ENCODE results near the gene MRPS10.

MRPS10 gene

DNA sequence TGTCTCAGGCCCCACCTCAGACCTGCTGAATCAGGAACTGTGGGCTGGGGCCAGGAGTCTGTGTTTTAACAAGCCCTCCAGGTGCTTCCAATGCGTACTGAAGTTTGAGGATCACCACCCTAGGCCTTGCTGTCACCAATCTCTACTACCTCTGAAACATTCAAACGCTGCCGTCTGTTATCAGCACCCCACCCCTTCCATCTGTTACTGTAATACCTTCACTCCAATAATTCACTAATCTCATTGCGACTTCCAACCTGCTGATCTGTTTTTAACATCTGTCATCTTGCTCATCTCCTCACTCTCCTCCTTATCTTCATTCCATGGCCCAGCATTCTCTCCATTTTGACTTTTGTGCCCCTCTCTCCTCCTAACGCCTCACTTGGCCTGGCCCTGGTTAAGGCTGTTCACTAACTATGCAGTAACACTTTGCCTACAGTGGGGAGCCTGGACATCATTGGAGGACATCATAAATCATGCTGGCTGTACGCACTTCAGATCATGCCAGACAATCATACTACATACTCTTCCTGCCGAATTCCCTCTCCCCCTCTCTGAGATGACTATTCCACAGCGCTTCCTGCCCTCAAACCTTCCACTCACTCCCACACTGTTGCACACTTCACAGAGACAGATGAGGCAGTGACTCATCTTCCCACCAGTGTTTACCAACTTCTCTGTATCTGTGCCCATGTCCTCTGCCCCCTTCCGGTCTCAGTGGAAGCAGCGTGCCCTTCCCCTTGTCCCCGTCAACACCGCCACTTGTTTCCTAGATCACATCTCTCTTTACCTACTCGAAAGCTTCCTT is 19.9 kb downstream of the MRPS10 start:
- peak; percentile 26 for ATAC-seq
- TF ChIP-seq ARNTL (CRISPR knock-in tag; IDR thresholded peaks at IDR 0.05; ENCODE audit: borderline replicate concordance, low read depth), result no peak
- TF ChIP-seq ZFP3 (CRISPR knock-in tag; IDR thresholded peaks at IDR 0.05), result peak; percentile 25; the same call in 1 of the 2 replicates

DNA sequence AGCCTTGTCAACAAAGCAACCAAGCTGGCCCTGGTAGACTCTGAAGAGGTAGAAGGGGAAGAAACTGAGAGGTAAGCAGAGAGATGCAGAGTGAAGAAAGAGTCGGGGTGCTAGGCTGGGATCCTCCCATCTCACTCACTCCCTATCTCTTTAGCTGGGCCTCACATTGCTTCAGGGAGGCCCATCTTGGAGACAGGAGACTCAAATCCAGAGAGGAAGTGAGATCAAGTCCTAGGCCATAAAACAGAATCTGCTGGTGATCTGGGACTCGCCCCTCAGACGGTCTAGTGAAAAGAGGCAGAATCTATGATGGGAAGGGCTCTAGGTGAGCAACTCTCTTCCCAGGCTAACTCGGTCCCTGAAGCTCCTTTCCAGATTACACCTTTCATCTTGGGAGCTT is 22.2 kb downstream of the MRPS10 start:
- ATAC-seq, result no peak
- TF ChIP-seq, protein P1, sequence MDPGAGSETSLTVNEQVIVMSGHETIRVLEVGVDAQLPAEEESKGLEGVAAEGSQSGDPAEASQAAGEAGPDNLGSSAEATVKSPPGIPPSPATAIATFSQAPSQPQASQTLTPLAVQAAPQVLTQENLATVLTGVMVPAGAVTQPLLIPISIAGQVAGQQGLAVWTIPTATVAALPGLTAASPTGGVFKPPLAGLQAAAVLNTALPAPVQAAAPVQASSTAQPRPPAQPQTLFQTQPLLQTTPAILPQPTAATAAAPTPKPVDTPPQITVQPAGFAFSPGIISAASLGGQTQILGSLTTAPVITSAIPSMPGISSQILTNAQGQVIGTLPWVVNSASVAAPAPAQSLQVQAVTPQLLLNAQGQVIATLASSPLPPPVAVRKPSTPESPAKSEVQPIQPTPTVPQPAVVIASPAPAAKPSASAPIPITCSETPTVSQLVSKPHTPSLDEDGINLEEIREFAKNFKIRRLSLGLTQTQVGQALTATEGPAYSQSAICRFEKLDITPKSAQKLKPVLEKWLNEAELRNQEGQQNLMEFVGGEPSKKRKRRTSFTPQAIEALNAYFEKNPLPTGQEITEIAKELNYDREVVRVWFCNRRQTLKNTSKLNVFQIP (CRISPR knock-in tag; IDR thresholded peaks at IDR 0.05; ENCODE audit: borderline replicate concordance, low read depth), result no peak
- no peak for TF ChIP-seq ARNTL (CRISPR knock-in tag; IDR thresholded peaks at IDR 0.05; ENCODE audit: borderline replicate concordance, low read depth)
- TF ChIP-seq, protein P2, sequence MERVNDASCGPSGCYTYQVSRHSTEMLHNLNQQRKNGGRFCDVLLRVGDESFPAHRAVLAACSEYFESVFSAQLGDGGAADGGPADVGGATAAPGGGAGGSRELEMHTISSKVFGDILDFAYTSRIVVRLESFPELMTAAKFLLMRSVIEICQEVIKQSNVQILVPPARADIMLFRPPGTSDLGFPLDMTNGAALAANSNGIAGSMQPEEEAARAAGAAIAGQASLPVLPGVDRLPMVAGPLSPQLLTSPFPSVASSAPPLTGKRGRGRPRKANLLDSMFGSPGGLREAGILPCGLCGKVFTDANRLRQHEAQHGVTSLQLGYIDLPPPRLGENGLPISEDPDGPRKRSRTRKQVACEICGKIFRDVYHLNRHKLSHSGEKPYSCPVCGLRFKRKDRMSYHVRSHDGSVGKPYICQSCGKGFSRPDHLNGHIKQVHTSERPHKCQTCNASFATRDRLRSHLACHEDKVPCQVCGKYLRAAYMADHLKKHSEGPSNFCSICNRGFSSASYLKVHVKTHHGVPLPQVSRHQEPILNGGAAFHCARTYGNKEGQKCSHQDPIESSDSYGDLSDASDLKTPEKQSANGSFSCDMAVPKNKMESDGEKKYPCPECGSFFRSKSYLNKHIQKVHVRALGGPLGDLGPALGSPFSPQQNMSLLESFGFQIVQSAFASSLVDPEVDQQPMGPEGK (CRISPR knock-in tag; IDR thresholded peaks at IDR 0.05; ENCODE audit: borderline replicate concordance), result no peak
- TF ChIP-seq, protein P3, sequence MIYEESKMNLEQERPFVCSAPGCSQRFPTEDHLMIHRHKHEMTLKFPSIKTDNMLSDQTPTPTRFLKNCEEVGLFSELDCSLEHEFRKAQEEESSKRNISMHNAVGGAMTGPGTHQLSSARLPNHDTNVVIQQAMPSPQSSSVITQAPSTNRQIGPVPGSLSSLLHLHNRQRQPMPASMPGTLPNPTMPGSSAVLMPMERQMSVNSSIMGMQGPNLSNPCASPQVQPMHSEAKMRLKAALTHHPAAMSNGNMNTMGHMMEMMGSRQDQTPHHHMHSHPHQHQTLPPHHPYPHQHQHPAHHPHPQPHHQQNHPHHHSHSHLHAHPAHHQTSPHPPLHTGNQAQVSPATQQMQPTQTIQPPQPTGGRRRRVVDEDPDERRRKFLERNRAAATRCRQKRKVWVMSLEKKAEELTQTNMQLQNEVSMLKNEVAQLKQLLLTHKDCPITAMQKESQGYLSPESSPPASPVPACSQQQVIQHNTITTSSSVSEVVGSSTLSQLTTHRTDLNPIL (CRISPR knock-in tag; IDR thresholded peaks at IDR 0.05; ENCODE audit: low read depth), result no peak
- TF ChIP-seq ZFP30 (CRISPR knock-in tag; IDR thresholded peaks at IDR 0.05), result no peak
- TF ChIP-seq PPARA (CRISPR knock-in tag; IDR thresholded peaks at IDR 0.05; ENCODE audit: borderline replicate concordance), result no peak
- TF ChIP-seq ISL1 (CRISPR knock-in tag; IDR thresholded peaks at IDR 0.05), result no peak
- TF ChIP-seq BACH2 (CRISPR knock-in tag; IDR thresholded peaks at IDR 0.05; ENCODE audit: borderline replicate concordance), result no peak
- no peak for TF ChIP-seq TOX (CRISPR knock-in tag; IDR thresholded peaks at IDR 0.05; ENCODE audit: borderline replicate concordance)
- no peak for TF ChIP-seq ESRRG (CRISPR knock-in tag; IDR thresholded peaks at IDR 0.05)
- no peak for TF ChIP-seq ZNF70 (CRISPR knock-in tag; IDR thresholded peaks at IDR 0.05)
- TF ChIP-seq CSDC2 (CRISPR knock-in tag; IDR thresholded peaks at IDR 0.05), result no peak
- TF ChIP-seq SNAI2 (CRISPR knock-in tag; IDR thresholded peaks at IDR 0.05), result no peak
- no peak for TF ChIP-seq RARB (CRISPR knock-in tag; IDR thresholded peaks at IDR 0.05)
- TF ChIP-seq OSR1 (CRISPR knock-in tag; IDR thresholded peaks at IDR 0.05), result no peak
- TF ChIP-seq ZC3H10 (CRISPR knock-in tag; IDR thresholded peaks at IDR 0.05), result no peak
- no peak for TF ChIP-seq GLIS3 (CRISPR knock-in tag; IDR thresholded peaks at IDR 0.05)
- TF ChIP-seq, protein P4, sequence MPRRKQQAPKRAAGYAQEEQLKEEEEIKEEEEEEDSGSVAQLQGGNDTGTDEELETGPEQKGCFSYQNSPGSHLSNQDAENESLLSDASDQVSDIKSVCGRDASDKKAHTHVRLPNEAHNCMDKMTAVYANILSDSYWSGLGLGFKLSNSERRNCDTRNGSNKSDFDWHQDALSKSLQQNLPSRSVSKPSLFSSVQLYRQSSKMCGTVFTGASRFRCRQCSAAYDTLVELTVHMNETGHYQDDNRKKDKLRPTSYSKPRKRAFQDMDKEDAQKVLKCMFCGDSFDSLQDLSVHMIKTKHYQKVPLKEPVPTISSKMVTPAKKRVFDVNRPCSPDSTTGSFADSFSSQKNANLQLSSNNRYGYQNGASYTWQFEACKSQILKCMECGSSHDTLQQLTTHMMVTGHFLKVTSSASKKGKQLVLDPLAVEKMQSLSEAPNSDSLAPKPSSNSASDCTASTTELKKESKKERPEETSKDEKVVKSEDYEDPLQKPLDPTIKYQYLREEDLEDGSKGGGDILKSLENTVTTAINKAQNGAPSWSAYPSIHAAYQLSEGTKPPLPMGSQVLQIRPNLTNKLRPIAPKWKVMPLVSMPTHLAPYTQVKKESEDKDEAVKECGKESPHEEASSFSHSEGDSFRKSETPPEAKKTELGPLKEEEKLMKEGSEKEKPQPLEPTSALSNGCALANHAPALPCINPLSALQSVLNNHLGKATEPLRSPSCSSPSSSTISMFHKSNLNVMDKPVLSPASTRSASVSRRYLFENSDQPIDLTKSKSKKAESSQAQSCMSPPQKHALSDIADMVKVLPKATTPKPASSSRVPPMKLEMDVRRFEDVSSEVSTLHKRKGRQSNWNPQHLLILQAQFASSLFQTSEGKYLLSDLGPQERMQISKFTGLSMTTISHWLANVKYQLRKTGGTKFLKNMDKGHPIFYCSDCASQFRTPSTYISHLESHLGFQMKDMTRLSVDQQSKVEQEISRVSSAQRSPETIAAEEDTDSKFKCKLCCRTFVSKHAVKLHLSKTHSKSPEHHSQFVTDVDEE (CRISPR knock-in tag; IDR thresholded peaks at IDR 0.05), result no peak
- TF ChIP-seq ZNF8 (CRISPR knock-in tag; IDR thresholded peaks at IDR 0.05), result no peak
- no peak for TF ChIP-seq ZFP3 (CRISPR knock-in tag; IDR thresholded peaks at IDR 0.05)

DNA sequence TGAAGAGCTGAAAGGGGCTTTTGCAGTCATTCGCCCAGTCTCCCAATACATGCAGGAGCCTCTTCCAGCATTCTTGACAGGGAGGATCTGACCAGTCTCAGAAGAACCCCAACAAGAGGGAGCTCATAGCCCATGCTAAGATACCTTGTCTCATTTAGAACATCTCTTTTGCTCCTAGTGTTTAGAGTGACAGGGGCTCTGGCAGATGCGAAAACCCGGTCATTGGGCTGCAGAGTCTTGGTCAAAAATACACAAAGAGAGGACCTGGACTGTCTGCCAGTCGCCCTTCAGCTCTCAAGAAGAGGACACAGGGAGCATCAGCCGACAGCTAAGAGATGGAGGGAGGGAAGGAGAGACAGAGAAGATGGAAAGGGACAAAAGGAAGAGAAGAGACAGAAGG is 23.6 kb downstream of the MRPS10 start:
- TF ChIP-seq CSDC2 (CRISPR knock-in tag; IDR thresholded peaks at IDR 0.05), result 0 out of 2 replicates have a peak, but pooled peaks have one; percentile 11
- TF ChIP-seq, protein P5, sequence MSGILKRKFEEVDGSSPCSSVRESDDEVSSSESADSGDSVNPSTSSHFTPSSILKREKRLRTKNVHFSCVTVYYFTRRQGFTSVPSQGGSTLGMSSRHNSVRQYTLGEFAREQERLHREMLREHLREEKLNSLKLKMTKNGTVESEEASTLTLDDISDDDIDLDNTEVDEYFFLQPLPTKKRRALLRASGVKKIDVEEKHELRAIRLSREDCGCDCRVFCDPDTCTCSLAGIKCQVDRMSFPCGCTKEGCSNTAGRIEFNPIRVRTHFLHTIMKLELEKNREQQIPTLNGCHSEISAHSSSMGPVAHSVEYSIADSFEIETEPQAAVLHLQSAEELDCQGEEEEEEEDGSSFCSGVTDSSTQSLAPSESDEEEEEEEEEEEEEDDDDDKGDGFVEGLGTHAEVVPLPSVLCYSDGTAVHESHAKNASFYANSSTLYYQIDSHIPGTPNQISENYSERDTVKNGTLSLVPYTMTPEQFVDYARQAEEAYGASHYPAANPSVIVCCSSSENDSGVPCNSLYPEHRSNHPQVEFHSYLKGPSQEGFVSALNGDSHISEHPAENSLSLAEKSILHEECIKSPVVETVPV (CRISPR knock-in tag; IDR thresholded peaks at IDR 0.05), result no peak

More for the DNA sequence above, 23.6 kb downstream of the MRPS10 start:
- peak; percentile 10; the same call in 2 of the 3 replicates for ATAC-seq

All from SK-N-SH treated with all-trans-retinoic acid at 6 μM for 48 hours (cell line).